ENCODE results near the gene CEP41. TPM values are rescaled to one million over a fixed set of nuclear protein-coding genes. Genes with fewer than 3 reads are reported as not detected.

Gene CEP41
- total RNA-seq, 1 experiment from 2014 or later, result 23.0 TPM

DNA sequence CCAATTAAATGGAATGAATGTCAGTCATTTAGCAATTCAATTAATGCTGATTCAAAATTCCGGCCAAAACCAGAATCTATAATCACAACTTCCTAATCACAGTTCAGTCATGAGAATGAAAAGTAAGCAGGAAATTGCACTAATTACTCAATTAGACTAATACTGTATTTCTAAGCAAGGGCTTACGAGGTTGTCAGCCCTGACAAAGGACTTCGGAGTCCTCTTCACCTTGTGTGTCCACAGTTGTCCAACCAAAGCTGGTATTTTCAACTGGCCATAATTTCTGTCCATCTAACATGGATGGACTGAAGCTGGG lies 43.1 kb downstream of the CEP41 start:
- in situ Hi-C loops (cut with HindIII; ENCODE audit: low pct_unique_long_range_greater_than_20kb, low sequenced_read_pairs), result no loop called here

DNA sequence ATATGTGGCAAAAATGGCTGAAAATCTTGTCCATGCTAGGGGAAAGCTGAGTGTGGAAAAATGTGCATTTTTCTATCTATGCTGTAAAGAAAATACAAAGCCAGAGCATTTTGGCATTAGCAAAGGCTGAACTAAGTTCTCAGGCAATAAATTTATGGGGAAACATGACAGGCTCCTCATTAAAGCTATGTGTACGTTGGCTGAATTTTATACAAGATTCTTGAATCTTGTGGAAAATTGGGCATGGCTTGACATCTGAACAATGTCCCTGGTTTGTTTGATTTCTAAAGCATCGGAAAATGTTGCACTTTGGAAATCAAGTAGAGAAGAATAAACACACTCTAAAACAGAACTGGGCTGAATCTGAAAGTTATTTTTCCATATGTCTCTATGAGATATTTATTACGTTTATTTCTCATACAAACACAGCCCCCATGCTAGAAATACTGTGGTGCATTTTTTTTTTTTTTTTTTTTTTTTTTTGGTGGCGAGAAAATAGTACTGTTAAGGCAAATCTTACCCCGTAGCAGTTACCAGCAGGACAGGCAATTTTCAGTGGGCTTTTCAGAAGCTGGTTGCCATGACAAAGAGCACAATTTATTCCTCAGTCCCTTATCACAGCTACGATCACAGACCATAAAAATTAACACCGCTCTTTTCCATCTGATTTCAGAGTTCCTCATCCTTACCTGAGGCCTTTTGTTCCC lies 43.6 kb downstream of the CEP41 start:
- DNase-seq (ENCODE audit: low read depth), result no peak
- in situ Hi-C loops (cut with HindIII; ENCODE audit: low pct_unique_long_range_greater_than_20kb, low sequenced_read_pairs), result no loop called here

More for the DNA sequence above, 43.1 kb downstream of the CEP41 start:
- DNase-seq (ENCODE audit: low read depth), result no peak

DNA sequence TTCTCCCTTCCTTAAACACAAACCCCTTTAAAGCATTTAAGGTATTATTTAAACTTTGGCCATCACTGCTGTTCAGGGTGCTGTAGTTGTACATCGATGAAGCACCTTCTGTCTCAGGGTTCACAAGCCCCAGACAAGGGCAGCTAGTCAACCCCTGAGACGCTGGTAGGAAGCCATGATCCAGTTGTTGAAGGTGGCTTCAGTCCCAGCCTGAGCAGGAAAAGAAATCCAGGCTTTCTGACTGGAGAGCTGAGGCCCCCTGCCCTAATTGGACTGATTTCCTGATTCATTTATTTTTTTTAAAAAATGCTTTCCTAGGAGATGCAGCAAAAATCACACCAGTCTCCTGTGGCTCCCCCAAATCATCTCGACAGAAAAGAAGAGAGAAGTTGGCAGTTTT lies 44.7 kb downstream of the CEP41 start:
- DNase-seq (ENCODE audit: low read depth), result no peak
- in situ Hi-C loops (cut with HindIII; ENCODE audit: low pct_unique_long_range_greater_than_20kb, low sequenced_read_pairs), result no loop called here

DNA sequence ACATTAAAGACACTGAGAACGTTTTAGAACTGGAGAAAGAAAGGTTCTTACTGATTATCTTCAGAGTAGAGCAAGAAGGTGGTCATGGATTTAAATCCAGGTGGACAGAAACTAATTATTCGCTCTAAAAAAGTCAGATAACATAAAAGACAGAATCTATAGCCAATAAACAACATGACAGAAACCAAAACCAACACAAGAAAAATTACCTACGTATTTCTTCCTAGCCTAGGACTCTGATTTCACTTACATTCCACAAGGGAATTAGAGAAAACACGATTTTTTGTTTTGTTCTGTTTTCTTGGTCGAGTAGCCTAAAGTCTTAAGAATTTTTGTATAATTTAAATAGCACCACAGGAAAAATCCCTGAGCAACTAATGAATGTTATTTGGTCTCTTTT lies 45.4 kb downstream of the CEP41 start:
- no peak for DNase-seq (ENCODE audit: low read depth)
- in situ Hi-C loops (cut with HindIII; ENCODE audit: low pct_unique_long_range_greater_than_20kb, low sequenced_read_pairs), result no loop called here

DNA sequence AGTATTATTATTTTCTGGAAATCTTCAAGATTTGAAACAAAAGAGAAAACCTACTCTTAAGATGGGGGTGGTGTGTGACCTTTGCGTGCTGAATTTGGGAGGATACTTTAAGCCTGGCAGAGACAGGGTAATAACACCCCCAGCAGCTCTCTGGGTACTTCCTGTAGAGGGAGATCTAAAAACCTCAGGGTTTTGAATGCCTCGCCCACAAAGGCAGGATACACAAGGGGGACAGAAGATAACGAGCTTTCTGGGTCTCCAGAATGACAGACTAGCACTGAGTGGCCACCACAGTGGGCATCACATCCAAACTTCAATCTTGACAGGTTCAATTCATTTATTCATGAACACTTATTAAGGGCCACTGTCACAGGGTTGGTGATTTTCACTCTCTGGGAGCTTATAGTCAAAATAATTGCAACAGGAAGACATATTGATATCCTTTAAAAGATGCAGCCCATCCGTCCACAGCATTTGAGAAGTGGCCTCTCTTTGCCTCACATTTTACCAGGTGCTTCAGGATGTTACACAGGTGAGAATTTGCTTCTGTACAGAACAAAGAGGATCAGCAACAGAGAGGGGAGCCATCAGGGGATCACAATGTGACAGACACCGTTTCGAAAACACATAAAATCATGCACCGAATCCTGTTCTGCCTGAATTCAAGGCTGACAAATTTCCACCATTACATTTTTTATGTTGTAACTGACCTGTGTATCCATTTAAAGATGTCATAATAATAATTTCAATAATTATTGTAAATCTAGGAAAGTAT lies 46.2 kb downstream of the CEP41 start:
- in situ Hi-C loops (cut with HindIII; ENCODE audit: low pct_unique_long_range_greater_than_20kb, low sequenced_read_pairs), result no loop called here
- no peak for DNase-seq (ENCODE audit: low read depth)

DNA sequence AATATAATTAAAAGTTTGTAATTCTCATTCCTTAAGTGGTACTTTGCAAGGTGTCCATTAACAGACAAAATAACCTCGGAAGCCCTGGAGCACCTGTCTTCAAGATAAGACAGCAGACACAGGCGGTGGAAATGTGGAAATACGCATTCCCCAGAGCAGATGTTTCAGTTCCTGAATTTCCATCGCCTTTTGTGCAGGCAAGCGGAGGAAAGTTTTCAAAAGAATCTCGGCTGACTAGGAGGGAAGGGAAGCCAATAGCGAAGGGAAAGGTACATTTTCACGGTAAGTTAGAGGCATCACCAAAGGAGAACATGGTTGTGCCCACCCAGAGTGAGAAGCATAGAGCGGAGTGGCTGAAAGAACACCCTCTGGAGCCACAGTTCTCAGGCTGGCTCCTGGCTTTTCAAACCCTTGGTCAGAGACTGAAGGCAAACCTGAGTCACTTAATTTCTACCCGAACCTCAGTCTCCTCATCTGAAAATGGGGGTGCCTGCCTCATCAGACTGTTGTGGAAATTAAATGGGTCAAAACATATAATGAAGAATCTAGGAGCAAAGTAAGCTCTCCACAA lies 46.9 kb downstream of the CEP41 start:
- in situ Hi-C loops (cut with HindIII; ENCODE audit: low pct_unique_long_range_greater_than_20kb, low sequenced_read_pairs), result no loop called here
- no peak for DNase-seq (ENCODE audit: low read depth)

DNA sequence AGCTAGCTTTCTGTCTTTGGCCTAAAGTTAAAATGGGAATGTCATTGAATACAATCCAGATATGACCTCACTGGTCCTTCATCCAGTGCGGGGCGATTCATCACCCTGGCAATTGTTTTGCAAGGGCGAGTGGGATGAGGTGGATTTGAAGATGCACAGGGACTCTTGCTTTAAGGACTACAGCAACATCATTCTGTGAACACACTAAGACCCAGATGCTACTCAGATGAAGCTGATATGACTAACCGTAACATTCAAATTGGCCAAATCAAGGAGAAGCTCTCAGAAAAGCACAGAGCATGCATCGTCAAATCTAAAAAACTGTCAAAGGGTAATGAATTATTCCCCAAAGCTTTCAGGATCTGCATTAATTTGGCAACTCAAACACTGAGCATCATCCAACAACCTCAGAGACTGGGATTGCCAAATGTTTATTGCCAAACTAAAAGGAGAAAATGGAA lies 47.7 kb downstream of the CEP41 start:
- in situ Hi-C loops (cut with HindIII; ENCODE audit: low pct_unique_long_range_greater_than_20kb, low sequenced_read_pairs), result no loop called here
- DNase-seq (ENCODE audit: low read depth), result no peak

DNA sequence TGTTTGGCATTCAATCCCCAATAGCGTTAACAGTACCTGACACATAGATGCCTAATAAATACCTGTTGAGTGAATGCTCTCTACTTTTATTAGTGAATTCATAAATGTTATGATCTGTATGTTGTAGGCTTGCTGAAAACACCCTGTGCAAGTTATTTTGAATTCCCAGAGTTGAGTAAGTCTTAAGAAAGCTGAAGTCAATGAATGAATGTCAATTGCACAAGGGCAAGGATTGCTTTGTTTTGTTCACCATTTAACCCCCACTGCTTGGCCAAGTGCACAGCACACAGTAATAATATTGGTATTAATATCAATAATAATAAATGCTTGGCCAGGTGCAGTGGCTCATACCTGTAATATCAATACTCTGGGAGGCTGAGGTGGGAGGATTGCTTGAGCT lies 50.3 kb downstream of the CEP41 start:
- DNase-seq (ENCODE audit: low read depth), result no peak
- in situ Hi-C loops (cut with HindIII; ENCODE audit: low pct_unique_long_range_greater_than_20kb, low sequenced_read_pairs), result no loop called here

DNA sequence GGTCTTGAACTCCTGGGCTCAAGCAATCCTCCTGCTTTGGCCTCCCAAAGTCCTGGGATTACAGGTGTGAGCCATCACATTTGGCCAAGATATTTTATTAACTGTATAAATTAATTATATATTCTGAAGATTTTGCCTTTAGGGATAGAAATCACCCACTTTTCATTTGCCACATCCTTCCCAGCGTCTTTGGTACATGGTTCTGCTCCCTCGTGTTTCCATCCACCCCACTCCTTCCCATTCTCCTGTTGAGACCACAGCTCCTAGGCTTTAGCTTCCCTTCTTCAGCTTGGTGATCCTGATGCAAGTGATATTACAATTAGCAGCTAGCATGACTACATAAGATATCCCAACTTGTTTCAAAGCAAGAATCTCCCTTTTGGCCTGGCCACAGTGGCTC lies 52.1 kb downstream of the CEP41 start:
- in situ Hi-C loops (cut with HindIII; ENCODE audit: low pct_unique_long_range_greater_than_20kb, low sequenced_read_pairs), result no loop called here
- no peak for DNase-seq (ENCODE audit: low read depth)

DNA sequence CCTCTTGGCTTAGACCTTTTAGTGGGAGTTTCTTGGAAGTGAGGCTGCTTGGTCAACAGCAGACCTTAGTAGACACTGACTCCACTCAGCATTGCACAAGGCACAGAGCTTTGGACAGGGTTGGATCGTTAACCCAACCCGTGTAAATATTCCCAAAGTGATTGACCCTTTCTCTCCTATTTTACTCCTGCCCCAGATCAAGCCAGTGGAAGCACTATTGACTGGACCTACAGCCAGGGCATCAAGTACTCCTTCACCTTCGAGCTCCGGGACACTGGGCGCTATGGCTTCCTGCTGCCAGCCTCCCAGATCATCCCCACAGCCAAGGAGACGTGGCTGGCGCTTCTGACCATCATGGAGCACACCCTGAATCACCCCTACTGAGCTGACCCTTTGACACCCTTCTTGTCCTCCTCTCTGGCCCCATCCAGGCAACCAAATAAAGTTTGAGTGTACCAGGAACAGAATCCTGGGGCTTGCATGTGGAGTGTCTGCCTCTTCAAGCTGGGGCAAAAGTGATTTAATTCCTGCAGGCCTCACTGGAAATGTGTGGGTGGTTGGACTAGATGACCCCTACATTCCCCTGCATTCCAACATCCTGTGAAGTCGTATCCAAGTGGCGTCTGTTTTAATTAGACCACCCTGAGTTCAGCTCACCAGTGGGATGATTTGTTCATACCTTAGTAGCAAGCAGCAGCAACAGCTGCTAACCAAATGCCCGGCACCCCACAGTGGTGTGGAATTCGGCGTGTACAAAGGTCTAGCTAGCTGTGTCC lies 53.0 kb downstream of the CEP41 start:
- in situ Hi-C loops (cut with HindIII; ENCODE audit: low pct_unique_long_range_greater_than_20kb, low sequenced_read_pairs), result no loop called here
- no peak for DNase-seq (ENCODE audit: low read depth)

DNA sequence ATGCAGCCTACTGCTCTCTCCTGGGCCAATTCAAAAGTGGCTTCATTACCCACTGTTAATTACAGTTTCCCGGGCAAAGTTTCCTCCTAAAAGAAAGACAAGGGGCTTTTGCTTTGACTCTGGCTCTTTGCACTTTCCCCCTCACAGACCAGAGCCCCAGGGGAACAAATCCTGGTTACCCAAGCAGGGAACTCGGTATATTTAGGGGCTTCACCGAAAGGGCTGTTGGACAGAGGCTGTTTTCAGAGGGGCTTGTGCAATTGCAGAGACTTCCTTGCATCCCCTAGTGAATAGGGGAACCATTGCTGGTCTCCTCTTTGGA lies 53.5 kb downstream of the CEP41 start:
- in situ Hi-C loops (cut with HindIII; ENCODE audit: low pct_unique_long_range_greater_than_20kb, low sequenced_read_pairs), result no loop called here
- no peak for DNase-seq (ENCODE audit: low read depth)

DNA sequence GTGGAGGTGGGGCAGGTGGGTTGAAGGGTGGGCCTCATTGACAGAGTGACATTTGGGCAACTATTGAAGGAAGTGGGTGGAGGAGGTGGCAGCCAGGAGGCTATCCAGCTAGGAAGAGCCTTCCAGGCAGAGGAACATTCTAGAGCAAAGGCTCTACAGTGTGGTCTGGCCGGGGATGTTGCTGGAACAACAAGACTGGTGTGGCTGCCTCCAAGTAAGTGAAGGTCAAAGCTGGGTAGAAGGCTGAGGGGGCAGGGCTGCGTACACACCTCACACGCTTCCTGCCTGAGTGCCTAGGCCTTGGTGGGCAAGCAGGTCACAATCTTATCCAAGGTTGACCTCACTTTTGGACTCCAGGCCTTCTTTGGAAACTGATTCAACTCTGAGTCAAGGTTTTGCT lies 53.9 kb downstream of the CEP41 start:
- DNase-seq (ENCODE audit: low read depth), result no peak
- in situ Hi-C loops (cut with HindIII; ENCODE audit: low pct_unique_long_range_greater_than_20kb, low sequenced_read_pairs), result no loop called here

DNA sequence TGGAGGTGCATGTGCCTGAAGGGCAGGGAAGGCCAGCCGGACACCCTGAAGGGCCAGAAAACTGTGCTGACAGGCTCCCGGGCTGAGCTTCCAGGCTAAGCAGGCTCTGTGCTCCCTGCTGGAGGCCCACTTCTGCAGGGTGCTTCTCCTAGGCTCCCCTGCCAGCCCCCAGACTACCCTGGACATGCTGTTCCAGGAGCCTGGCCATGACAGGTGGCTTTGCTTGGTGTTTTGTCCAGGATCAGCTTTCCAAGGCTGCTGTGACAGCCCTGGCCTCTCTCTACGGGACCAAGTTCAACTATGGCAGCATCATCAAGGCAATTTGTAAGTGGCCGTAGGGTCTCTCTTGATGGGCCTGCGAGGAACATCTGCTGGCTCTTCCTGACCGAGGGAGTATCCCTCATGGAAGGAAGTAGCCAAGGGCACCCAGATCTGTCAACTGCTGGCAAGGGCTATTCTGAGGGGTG lies 55.2 kb downstream of the CEP41 start:
- in situ Hi-C loops (cut with HindIII; ENCODE audit: low pct_unique_long_range_greater_than_20kb, low sequenced_read_pairs), result no loop called here
- no peak for DNase-seq (ENCODE audit: low read depth)

DNA sequence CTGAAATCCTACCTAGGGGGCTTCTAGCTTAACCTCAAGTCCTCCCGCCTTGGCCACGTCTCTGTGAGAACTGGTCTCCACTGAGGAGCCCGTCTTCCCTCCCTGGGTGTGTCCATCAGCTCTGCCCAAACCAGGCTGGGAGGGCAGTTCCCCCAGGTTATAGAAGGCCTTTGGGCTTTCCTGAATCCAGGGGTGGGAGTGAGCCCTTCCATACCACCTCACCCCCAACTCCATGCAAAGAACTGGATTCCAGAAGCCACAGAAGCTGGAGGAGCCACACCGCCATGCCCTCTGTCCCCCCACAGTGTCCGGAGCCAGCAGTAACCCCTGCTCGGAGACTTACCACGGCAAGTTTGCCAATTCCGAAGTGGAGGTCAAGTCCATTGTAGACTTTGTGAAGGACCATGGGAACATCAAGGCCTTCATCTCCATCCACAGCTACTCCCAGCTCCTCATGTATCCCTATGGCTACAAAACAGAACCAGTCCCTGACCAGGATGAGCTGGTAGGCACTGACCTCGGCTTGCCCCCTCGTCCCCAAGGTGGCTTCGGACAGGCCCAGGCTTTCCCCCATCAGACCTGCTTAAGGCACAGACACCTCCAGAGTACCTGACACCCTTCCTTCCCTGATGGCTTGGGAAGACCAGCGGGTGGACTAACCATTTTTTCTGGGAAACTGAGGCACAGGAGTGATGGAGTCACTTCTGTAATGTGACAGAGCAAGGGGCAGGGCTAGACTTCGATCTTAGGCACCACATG lies 55.8 kb downstream of the CEP41 start:
- in situ Hi-C loops (cut with HindIII; ENCODE audit: low pct_unique_long_range_greater_than_20kb, low sequenced_read_pairs), result no loop called here
- DNase-seq (ENCODE audit: low read depth), result no peak

DNA sequence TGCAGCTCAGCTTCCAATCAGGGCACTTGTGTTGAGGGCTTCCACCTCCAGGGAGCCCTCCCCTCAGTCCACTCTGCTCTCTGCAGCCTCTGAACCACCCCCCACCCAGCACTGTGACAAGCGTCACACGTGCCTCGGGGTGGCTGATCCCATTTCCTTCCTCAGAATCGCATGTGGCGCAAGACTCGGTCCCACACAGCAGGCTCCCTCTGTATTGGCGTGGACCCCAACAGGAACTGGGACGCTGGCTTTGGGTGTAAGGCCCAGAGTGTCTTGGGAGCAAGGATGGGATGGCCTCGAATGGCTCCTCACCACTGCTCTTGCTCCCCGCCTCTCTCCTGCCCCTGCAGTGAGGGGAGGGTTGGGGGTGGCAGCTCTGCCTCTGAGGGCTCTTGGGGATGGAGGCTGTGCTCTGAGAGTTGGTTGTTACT lies 56.4 kb downstream of the CEP41 start:
- in situ Hi-C loops (cut with HindIII; ENCODE audit: low pct_unique_long_range_greater_than_20kb, low sequenced_read_pairs), result no loop called here
- DNase-seq (ENCODE audit: low read depth), result no peak

DNA sequence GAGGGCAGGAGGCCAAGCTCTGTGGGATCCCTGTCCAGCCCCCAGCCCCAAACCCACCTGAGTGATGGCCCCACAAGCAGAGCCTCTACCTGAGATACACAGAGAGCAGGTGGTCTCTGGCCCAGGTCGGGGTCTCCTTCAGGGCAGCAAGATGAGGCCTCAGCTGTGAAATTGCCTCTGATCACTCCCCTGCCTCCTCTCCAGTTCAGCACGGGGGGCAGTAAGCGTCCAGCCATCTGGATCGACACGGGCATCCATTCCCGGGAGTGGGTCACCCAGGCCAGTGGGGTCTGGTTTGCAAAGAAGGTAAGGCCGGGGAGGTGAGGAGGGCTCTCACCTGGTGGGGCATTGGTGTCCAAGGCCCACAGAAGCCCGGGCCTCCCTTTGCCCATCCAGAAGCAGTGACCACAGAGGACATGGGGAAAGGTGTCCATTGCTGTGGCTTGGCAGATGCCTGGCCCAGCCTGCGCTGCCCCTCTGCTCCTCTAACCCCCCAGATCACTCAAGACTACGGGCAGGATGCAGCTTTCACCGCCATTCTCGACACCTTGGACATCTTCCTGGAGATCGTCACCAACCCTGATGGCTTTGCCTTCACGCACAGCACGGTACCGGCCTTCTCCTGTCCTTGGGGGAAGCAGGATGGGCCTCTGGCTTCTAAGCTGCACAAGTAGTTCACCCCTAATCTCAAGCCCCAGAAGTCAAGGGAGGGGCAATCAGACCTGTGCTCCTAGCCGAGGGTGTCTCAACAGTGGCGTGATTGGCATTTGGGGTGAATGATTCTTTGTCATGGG lies 57.4 kb downstream of the CEP41 start:
- in situ Hi-C loops (cut with HindIII; ENCODE audit: low pct_unique_long_range_greater_than_20kb, low sequenced_read_pairs), result no loop called here
- DNase-seq (ENCODE audit: low read depth), result no peak

DNA sequence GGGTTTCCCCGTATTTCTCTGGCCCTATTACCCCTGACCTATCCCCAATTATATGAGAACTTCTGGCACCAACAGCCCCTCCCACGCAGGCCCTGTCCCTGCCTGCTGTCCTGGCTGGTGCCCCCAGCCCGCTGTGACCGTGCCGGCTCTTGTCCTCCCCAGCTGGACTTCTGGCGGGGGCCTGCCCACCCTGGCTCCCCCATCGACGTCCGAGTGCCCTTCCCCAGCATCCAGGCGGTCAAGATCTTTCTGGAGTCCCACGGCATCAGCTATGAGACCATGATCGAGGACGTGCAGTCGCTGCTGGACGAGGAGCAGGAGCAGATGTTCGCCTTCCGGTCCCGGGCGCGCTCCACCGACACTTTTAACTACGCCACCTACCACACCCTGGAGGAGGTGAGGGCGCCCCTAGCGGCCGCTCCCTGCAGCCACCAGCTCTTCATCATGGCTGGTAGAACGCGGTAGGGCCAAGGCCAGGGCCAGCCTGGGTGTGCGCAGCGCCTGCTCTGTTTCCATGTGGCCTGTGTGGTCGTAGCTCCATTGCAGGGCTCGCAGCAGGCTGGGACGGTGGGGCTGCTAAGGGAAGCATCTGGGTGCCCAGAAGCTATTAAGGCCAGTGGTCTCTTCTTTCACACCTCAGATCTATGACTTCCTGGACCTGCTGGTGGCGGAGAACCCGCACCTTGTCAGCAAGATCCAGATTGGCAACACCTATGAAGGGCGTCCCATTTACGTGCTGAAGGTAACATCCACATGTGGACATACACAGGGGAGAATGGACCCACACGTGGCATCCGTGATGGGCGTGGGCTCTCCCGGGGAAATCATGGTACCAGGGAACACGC lies 59.1 kb downstream of the CEP41 start:
- no peak for DNase-seq (ENCODE audit: low read depth)

More for the DNA sequence above, 59.1 kb downstream of the CEP41 start:
- in situ Hi-C loops (cut with HindIII; ENCODE audit: low pct_unique_long_range_greater_than_20kb, low sequenced_read_pairs), result no loop called here
